ENCODE measurements around the gene GNAI1. TPM values are rescaled to one million over a fixed set of nuclear protein-coding genes. Genes with fewer than 3 reads are reported as not detected.

Gene GNAI1
- total RNA-seq, 1 donor from 2014 or later = 25.2 TPM

DNA sequence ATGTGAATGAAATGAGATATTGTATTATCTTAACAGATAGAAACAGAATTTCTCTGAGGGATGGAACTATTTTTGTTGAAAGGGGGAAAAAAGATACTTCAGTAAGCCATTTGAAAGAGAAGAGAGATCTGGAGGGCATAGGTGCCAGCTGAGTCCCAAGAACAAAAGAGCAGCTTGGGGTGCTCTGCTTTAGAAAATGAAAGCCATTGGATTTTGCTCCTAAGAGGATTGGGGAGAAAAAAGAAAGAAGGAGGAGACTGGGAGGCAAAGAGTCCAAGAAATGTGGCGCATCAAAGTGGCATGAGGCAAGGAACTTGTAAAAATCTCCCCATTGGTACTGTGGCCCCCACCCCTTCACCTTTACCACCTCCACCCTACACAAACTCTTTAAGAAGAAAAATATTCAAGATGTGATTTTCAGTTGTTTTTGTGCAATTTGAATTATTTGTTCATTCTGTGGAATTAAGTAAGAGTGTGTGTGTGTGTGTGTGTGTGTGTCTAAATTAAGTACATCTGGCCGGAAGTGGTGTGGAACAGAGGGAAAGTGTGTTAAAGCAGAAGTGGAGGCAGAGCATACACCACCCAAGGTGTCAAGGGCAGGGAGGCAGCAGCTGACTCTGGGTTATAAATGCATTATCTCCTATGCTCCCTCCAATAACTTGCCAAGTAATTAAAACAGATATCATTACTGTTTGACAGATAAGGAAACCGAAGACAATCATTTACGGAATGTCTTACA lies 9.9 kb upstream of the GNAI1 start:
- Mint-ChIP-seq H3K27ac (ENCODE audit: unreplicated experiment) (no peak overlapping the region), H3K4me3 (no peak overlapping the region), H3K4me1 (peaks cover 22% of the 10 kb centered on the region), H3K36me3 (ENCODE audit: low read depth) (no peaks in the 10 kb centered on the region), H3K27me3 (ENCODE audit: low read depth) (no peaks in the 10 kb centered on the region), H3K9me3 (no peaks in the 10 kb centered on the region)
- TF ChIP-seq, protein P1, sequence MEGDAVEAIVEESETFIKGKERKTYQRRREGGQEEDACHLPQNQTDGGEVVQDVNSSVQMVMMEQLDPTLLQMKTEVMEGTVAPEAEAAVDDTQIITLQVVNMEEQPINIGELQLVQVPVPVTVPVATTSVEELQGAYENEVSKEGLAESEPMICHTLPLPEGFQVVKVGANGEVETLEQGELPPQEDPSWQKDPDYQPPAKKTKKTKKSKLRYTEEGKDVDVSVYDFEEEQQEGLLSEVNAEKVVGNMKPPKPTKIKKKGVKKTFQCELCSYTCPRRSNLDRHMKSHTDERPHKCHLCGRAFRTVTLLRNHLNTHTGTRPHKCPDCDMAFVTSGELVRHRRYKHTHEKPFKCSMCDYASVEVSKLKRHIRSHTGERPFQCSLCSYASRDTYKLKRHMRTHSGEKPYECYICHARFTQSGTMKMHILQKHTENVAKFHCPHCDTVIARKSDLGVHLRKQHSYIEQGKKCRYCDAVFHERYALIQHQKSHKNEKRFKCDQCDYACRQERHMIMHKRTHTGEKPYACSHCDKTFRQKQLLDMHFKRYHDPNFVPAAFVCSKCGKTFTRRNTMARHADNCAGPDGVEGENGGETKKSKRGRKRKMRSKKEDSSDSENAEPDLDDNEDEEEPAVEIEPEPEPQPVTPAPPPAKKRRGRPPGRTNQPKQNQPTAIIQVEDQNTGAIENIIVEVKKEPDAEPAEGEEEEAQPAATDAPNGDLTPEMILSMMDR (conservative IDR thresholded peaks at IDR 0.05) = no peak
- no peak for DNase-seq (ENCODE audit: low read depth, low spot score)

DNA sequence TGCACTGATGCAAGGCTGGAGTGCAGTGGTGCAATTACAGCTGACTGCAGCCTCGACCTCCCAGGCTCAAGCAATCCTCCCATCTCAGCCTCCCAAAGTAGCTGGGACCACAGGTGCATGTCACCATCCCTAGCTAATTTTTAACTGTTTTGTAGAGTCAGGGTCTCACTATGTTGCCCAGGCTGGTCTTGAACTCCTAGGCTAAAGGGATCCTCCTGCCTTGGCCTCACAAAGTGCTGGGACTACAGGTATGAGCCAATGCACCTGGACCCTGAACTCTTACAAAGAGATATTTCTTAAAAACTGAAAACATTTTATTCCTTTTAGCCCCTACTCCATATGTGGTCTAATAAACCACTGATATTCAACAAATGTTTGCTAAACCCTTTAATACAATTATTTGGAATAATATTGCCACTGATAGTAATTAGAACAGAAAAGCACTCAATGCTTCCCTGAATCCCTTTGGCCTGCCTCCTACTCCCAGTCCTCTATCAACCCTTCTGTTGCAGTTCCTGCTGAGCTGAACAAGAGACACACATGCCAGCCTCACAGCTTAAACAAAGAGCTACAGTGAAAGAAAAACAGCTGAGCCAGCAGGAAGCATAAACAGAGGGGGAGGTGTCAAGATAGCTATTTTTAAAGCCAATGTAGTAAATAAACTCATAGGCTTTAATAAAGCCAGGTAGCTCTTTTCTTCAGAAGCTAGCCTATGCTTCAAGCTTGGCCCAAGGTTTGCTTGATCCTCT lies 7.0 kb upstream of the GNAI1 start:
- Mint-ChIP-seq H3K36me3 (ENCODE audit: low read depth) (no peaks in the 10 kb centered on the region), H3K27ac (ENCODE audit: unreplicated experiment) (peak overlapping the region; percentile 46), H3K27me3 (ENCODE audit: low read depth) (no peaks in the 10 kb centered on the region), H3K9me3 (no peaks in the 10 kb centered on the region), H3K4me3 (peak overlapping the region; percentile 1), H3K4me1 (peaks cover 17% of the 10 kb centered on the region)
- TF ChIP-seq, protein P1 (conservative IDR thresholded peaks at IDR 0.05) = no peak
- no peak for DNase-seq (ENCODE audit: low read depth, low spot score)

DNA sequence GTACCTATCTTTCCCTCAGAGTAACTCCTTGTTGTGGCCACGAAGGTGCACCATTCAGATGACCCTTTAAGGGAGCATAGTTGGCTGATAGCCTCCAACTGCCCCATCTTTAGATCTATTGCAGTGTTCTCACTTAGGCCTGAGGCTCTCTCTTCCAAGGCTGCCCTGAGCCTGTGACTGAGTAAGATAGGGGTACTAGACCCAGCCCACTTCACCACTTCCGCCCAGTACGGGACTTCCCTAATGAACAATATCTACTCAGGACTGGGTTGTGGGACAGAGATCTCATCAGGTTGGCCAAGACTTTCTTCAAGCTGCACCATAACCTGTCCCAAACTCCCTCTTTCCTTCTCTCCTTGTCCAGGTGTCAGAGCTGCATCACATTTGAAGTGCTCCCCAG lies 5.7 kb upstream of the GNAI1 start:
- no peak for DNase-seq (ENCODE audit: low read depth, low spot score)
- H3K9me3 Mint-ChIP-seq = no peaks in the 10 kb centered on the region
- no peaks in the 10 kb centered on the region for H3K27me3 Mint-ChIP-seq (ENCODE audit: low read depth)
- no peak overlapping the region for H3K4me3 Mint-ChIP-seq
- no peaks in the 10 kb centered on the region for H3K36me3 Mint-ChIP-seq (ENCODE audit: low read depth)
- H3K27ac Mint-ChIP-seq (ENCODE audit: unreplicated experiment) = no peak overlapping the region
- H3K4me1 Mint-ChIP-seq = peaks cover 19% of the 10 kb centered on the region
- TF ChIP-seq, protein P1 (conservative IDR thresholded peaks at IDR 0.05) = no peak

DNA sequence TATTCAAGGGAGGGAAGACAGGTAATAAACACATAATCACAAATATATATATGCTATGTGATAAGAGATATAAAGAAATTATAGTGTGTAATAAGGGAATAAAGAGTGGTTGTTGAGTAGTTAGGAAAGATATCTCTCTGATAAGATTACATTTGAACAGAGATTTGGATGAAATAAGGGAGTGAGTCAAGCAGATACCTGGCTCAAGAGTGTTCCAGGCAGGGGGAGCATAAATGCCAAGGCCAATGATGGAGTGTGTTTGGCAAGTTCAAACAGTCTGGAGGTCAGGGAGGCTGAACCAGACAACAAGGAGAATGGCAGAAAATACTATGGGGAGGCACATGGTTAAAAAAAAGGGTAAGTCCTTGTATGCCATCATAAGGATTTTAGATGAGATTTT lies 4.8 kb upstream of the GNAI1 start:
- H3K4me3 Mint-ChIP-seq = no peak overlapping the region
- no peaks in the 10 kb centered on the region for H3K9me3 Mint-ChIP-seq
- DNase-seq (ENCODE audit: low read depth, low spot score) = no peak
- no peaks in the 10 kb centered on the region for H3K36me3 Mint-ChIP-seq (ENCODE audit: low read depth)
- TF ChIP-seq, protein P1 (conservative IDR thresholded peaks at IDR 0.05) = no peak
- no peaks in the 10 kb centered on the region for H3K27me3 Mint-ChIP-seq (ENCODE audit: low read depth)
- no peak overlapping the region for H3K27ac Mint-ChIP-seq (ENCODE audit: unreplicated experiment)
- H3K4me1 Mint-ChIP-seq = peaks cover 20% of the 10 kb centered on the region

DNA sequence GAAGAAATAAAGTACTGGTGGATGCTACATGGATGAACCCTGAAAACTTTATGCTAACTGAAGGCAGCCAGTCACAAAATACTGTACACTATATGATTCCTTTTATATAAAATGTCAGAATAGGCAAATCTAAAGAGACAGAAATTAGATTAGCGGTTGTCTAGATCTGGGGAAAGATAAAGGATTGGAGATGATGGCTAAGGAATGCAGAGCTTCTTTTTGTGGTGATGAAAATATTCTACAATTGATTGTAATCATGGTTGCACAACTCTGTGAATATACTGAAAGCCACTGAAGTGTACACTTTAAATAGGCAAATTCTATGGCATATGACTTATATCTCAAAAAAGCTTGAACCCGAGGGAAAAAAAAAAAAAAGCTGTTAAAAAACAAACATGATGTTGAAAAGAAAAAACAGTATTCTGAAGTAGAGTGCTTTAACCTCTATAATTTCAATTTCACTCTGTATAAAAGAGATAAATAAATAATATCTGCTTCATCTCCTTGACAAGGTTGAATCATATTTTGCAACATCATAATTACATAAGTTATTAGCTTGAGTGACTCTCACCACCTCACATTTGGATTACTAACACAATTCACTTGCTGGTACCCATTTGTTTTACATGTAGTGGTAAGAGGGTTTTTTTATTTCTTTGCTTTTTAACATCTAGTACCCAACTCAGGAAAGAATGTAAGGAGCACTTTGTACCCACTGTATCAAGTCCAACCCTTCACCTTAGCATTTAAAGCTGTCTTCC lies 2.8 kb upstream of the GNAI1 start:
- no peak for DNase-seq (ENCODE audit: low read depth, low spot score)
- Mint-ChIP-seq H3K36me3 (ENCODE audit: low read depth) (no peaks in the 10 kb centered on the region), H3K27me3 (ENCODE audit: low read depth) (no peaks in the 10 kb centered on the region), H3K27ac (ENCODE audit: unreplicated experiment) (no peak overlapping the region), H3K4me3 (no peak overlapping the region), H3K9me3 (no peaks in the 10 kb centered on the region), H3K4me1 (peaks cover 28% of the 10 kb centered on the region)
- TF ChIP-seq, protein P1 (conservative IDR thresholded peaks at IDR 0.05) = no peak
